Occipital lobe (tissue), 2 donors: ENCODE data around the gene PRKCQ. TPM values are rescaled to one million over a fixed set of nuclear protein-coding genes. Genes with fewer than 3 reads are reported as not detected.
A peak's percentile ranks its signal among the peaks of the same experiment; 100 is the strongest.
"Not testable (repeated sequence)": the region's sequence is repeated elsewhere in the genome, so short reads cannot be mapped to it uniquely, and the experiment has no call there.

Experiments
- DNase-seq: peaks from one replicate; lab custom pipeline; 2025; lab: John Stamatoyannopoulos, UW
- total RNA-seq: library from RNA; depleted of rRNA; stranded (reverse); fragments of >200 nt; gene quantifications from one replicate; pipeline ENCODE4 v1.2.3, GENCODE V29; 2014

PRKCQ gene
- total RNA-seq, 1 donor from 2014 or later, result 1.4 TPM

GRCh38 chr10:6388261-6388893 lies 191.7 kb downstream of the PRKCQ start:
- DNase-seq, result no peak

- DNase-seq, result no peak
Observed at GRCh38 chr10:6386960-6387359, 193.1 kb downstream of the PRKCQ start.

- no peak for DNase-seq
Observed at GRCh38 chr10:6386346-6386745, 193.7 kb downstream of the PRKCQ start.

GRCh38 chr10:6385665-6386064 lies 194.4 kb downstream of the PRKCQ start:
- DNase-seq, result no peak

- no peak for DNase-seq
Observed at GRCh38 chr10:6384847-6385246, 195.2 kb downstream of the PRKCQ start.

GRCh38 chr10:6384031-6384430 lies 196.0 kb downstream of the PRKCQ start:
- no peak for DNase-seq

- peak; percentile 52 for DNase-seq
Observed at GRCh38 chr10:6383096-6383812, 196.8 kb downstream of the PRKCQ start.

- DNase-seq, result no peak
Observed at GRCh38 chr10:6382081-6382480, 198.0 kb downstream of the PRKCQ start.

- DNase-seq, result not testable (repeated sequence)
Observed at GRCh38 chr10:6380478-6380877, 199.6 kb downstream of the PRKCQ start.

- no peak for DNase-seq
Observed at GRCh38 chr10:6379015-6379776, 200.9 kb downstream of the PRKCQ start.
